Panc1 (cell line): ENCODE measurements around the gene MAP7.

Experiments
- CTCF ChIP-seq: fragments of 450-650 bp; IDR thresholded peaks from 2 replicates; pipeline ENCODE4 v1.5.1; 2017; ENCODE audit warnings: mild to moderate bottlenecking
- POLR2AphosphoS5 ChIP-seq: IDR thresholded peaks from 2 replicates; pipeline ENCODE4 v1.6.1; 2012; ENCODE audit warnings: mild to moderate bottlenecking, low read depth, low read length, moderate library complexity
- REST ChIP-seq, 2 experiments: IDR thresholded peaks; 2 replicates each; pipeline ENCODE4 v1.6.1; 2011 to 2012; ENCODE audit warnings: low read depth in 2 of 2, control low read depth in 1 of 2, low read length in 1 of 2, mild to moderate bottlenecking in 1 of 2, moderate library complexity in 1 of 2; ENCODE audit not compliant: insufficient read depth in 1 of 2
- SIN3A ChIP-seq: IDR thresholded peaks from 2 replicates; pipeline ENCODE4 v1.6.1; 2012; ENCODE audit warnings: low read depth, mild to moderate bottlenecking, low read length, moderate library complexity, borderline replicate concordance; ENCODE audit not compliant: insufficient read depth
- TCF7L2 ChIP-seq: IDR thresholded peaks from 2 replicates; pipeline ENCODE4 v1.6.1; 2011; ENCODE audit warnings: mild to moderate bottlenecking, low read depth, low read length, inconsistent platforms

- TF ChIP-seq POLR2AphosphoS5 (no peak), CTCF (no peak), SIN3A (no peak), TCF7L2 (no peak), REST (IDR thresholded peaks at IDR 0.05; ENCODE audit: insufficient read depth in 1 of 2, low read depth in 2 of 2, low read length in 1 of 2) (no peak)
Observed at GRCh38 chr6:136411025-136411325, 139.2 kb downstream of the MAP7 start.
